ENCODE measurements around the gene TUT1. TPM values are rescaled to one million over a fixed set of nuclear protein-coding genes. Genes with fewer than 3 reads are reported as not detected.
"Not testable (repeated sequence)": the region's sequence is repeated elsewhere in the genome, so short reads cannot be mapped to it uniquely, and the experiment has no call there.

TUT1 gene
- polyA plus RNA-seq, 1 experiment: 9.9 TPM

- ChIA-PET POLR2A (interaction anchor here (0.5 to 2.0 kb wide), 9 partner anchors 8 to 1091 kb away, joined by 3 to 19 read pairs (median 4); no protein-coding TSS in a partner anchor), CTCF (interaction anchor here (1.2 to 5.3 kb wide), 8 partner anchors 8 to 157 kb away, joined by 3 to 35 read pairs (median 11); no protein-coding TSS in a partner anchor)
- Histone ChIP-seq H3K4me3 (ENCODE audit: low read depth, low read length) (peak overlapping the region; percentile 28), H3K36me3 (ENCODE audit: control insufficient read depth, insufficient read depth, low read length) (no peaks in the 10 kb centered on the region), H3K27me3 (ENCODE audit: control insufficient read depth, insufficient read depth, low read length) (no peaks in the 10 kb centered on the region)
- no peak for TF ChIP-seq CTCF (IDR thresholded peaks at IDR 0.05; ENCODE audit: insufficient read depth, low read depth, low read length)
- DNase-seq (ENCODE audit: low read depth): no peak
Measured at GRCh38 chr11:62552485-62553079, 38.7 kb downstream of the TUT1 start.

- H3K27me3 ChIP-seq (ENCODE audit: control insufficient read depth, insufficient read depth, low read length); POLR2A ChIA-PET; H3K36me3 ChIP-seq (ENCODE audit: control insufficient read depth, insufficient read depth, low read length); DNase-seq (ENCODE audit: low read depth); H3K4me3 ChIP-seq (ENCODE audit: low read depth, low read length): not testable (repeated sequence)
- CTCF ChIA-PET: interaction anchor here (2.1 to 5.3 kb wide), 4 partner anchors 7 to 155 kb away, joined by 8 to 35 read pairs (median 24); no protein-coding TSS in a partner anchor
Measured at GRCh38 chr11:62550478-62550877, 40.8 kb downstream of the TUT1 start.

- no peak overlapping the region for H3K4me3 ChIP-seq (ENCODE audit: low read depth, low read length)
- POLR2A ChIA-PET: no interaction called here
- no peak for DNase-seq (ENCODE audit: low read depth)
Measured at GRCh38 chr11:62548545-62549335, 42.6 kb downstream of the TUT1 start.

GRCh38 chr11:62547691-62548281, 43.5 kb downstream of the TUT1 start:
- Histone ChIP-seq H3K4me3 (ENCODE audit: low read depth, low read length) (peak overlapping the region; percentile 96), H3K36me3 (ENCODE audit: control insufficient read depth, insufficient read depth, low read length) (peaks cover 2% of the 10 kb centered on the region; the same call in 1 of the 2 replicates), H3K27me3 (ENCODE audit: control insufficient read depth, insufficient read depth, low read length) (no peaks in the 10 kb centered on the region)
- ChIA-PET CTCF (interaction anchor here (1.0 to 6.7 kb wide), 4 partner anchors 13 to 150 kb away, joined by 4 to 95 read pairs (median 9); no protein-coding TSS in a partner anchor), POLR2A (interaction anchor here (1.0 to 1.2 kb wide), 2 partner anchors 8 to 123 kb away, joined by 3 to 5 read pairs; no protein-coding TSS in a partner anchor)
- DNase-seq (ENCODE audit: low read depth): no peak
- TF ChIP-seq CTCF (IDR thresholded peaks at IDR 0.05; ENCODE audit: insufficient read depth, low read depth, low read length): no peak

More at GRCh38 chr11:62548545-62549335, 42.6 kb downstream of the TUT1 start:
- no peaks in the 10 kb centered on the region for H3K27me3 ChIP-seq (ENCODE audit: control insufficient read depth, insufficient read depth, low read length)
- H3K36me3 ChIP-seq (ENCODE audit: control insufficient read depth, insufficient read depth, low read length): peaks cover 2% of the 10 kb centered on the region; the same call in 1 of the 2 replicates
- CTCF ChIA-PET: interaction anchor here (0.6 to 2.3 kb wide), 4 partner anchors 42 to 154 kb away, joined by 3 to 12 read pairs (median 6); partner anchors contain the start of gene TUT1
- no peak for TF ChIP-seq CTCF (IDR thresholded peaks at IDR 0.05; ENCODE audit: insufficient read depth, low read depth, low read length)

GRCh38 chr11:62546929-62547625, 44.2 kb downstream of the TUT1 start:
- ChIA-PET CTCF (interaction anchor here (0.6 to 6.7 kb wide), 7 partner anchors 13 to 149 kb away, joined by 3 to 95 read pairs (median 3); partner anchors contain the start of gene TUT1), POLR2A (interaction anchor here (0.6 to 1.2 kb wide), 5 partner anchors 9 to 122 kb away, joined by 3 to 11 read pairs (median 5); no protein-coding TSS in a partner anchor)
- TF ChIP-seq CTCF (IDR thresholded peaks at IDR 0.05; ENCODE audit: insufficient read depth, low read depth, low read length): no peak
- Histone ChIP-seq H3K4me3 (ENCODE audit: low read depth, low read length) (peak overlapping the region; percentile 96), H3K27me3 (ENCODE audit: control insufficient read depth, insufficient read depth, low read length) (no peaks in the 10 kb centered on the region), H3K36me3 (ENCODE audit: control insufficient read depth, insufficient read depth, low read length) (peaks cover 3% of the 10 kb centered on the region; the same call in 1 of the 2 replicates)
- DNase-seq (ENCODE audit: low read depth): no peak
